OCI-LY3 (cell line): ENCODE results near the gene GRK3.
A peak's percentile ranks its signal among the peaks of the same experiment; 100 is the strongest.
"Not testable (repeated sequence)": the region's sequence is repeated elsewhere in the genome, so short reads cannot be mapped to it uniquely, and the experiment has no call there.

ENCODE experiments used
- H2AFZ ChIP-seq: fragments of 200-600, 300-600 bp; shearing (Covaris generic); 2 replicates; pipeline ENCODE4 v1.6.0; 2014; ENCODE audit warnings: antibody characterized with exemption, low read depth, low read length
- H3K27ac ChIP-seq: fragments of 200-600, 300-600 bp; sonication (generic); 2 replicates; pipeline ENCODE4 v1.5.1; 2014; ENCODE audit warnings: mild to moderate bottlenecking, low read length, moderate library complexity, mixed read lengths
- H3K27me3 ChIP-seq: fragments of 200-600, 300-600 bp; sonication (generic); 2 replicates; pipeline ENCODE4 v1.6.1; 2014; ENCODE audit warnings: low read depth, low read length, mixed read lengths
- H3K36me3 ChIP-seq: fragments of 200-600, 300-600 bp; sonication (generic); replicated peaks from 2 replicates; pipeline ENCODE3; 2014; ENCODE audit warnings: low read depth, low read length, mixed read lengths
- H3K4me1 ChIP-seq: fragments of 300-600, 200-600 bp; sonication (generic); 2 replicates; pipeline ENCODE4 v1.6.1; 2014; ENCODE audit warnings: low read length, mixed read lengths
- H3K4me2 ChIP-seq: fragments of 200-600, 300-600 bp; sonication (generic); 2 replicates; pipeline ENCODE4 v1.6.1; 2014; ENCODE audit warnings: low read length, mixed read lengths
- H3K4me3 ChIP-seq: fragments of 300-600, 200-600 bp; sonication (generic); 2 replicates; pipeline ENCODE4 v1.5.1; 2014; ENCODE audit warnings: antibody characterized with exemption, mild to moderate bottlenecking, low read length, moderate library complexity
- H3K79me2 ChIP-seq: fragments of 300-600, 200-600 bp; shearing (Covaris generic); 2 replicates; pipeline ENCODE4 v1.6.1; 2014; ENCODE audit warnings: mild to moderate bottlenecking, low read length, mixed read lengths
- H3K9ac ChIP-seq: fragments of 300-600, 200-600 bp; shearing (Covaris generic); 2 replicates; pipeline ENCODE4 v1.6.0; 2014; ENCODE audit warnings: mild to moderate bottlenecking, low read length, moderate library complexity
- H3K9me3 ChIP-seq: fragments of 200-600, 300-600 bp; shearing (Covaris generic); 2 replicates; pipeline ENCODE4 v1.6.1; 2014; ENCODE audit warnings: low read length, mixed read lengths; ENCODE audit not compliant: insufficient read depth
- H4K20me1 ChIP-seq: fragments of 200-600, 300-600 bp; sonication (generic); 2 replicates; pipeline ENCODE4 v1.6.1; 2016; ENCODE audit warnings: low read length, mixed read lengths; ENCODE audit not compliant: insufficient read depth
- CTCF ChIP-seq: fragments of 200-600, 300-600 bp; sonication (generic); IDR thresholded peaks from 2 replicates; pipeline ENCODE4 v1.5.1; 2014; ENCODE audit warnings: antibody characterized with exemption, low read length, low read depth
- EZH2phosphoT487 ChIP-seq: fragments of 200-600 bp; shearing (Covaris generic); IDR thresholded peaks from 2 replicates; pipeline ENCODE4 v1.6.1; 2018; ENCODE audit warnings: antibody characterized with exemption, mixed run types, low read depth

Gene GRK3

GRCh38 chr22:25572708-25573171 lies 8.3 kb downstream of the GRK3 start:
- no peak overlapping the region for H3K9ac ChIP-seq
- H2AFZ ChIP-seq: no peak overlapping the region
- peaks cover 100% of the 10 kb centered on the region for H4K20me1 ChIP-seq
- peak overlapping the region; percentile 43 for H3K27ac ChIP-seq
- peaks cover 51% of the 10 kb centered on the region for H3K4me1 ChIP-seq
- H3K9me3 ChIP-seq: no peaks in the 10 kb centered on the region
- H3K4me2 ChIP-seq: peak overlapping the region; percentile 61
- H3K79me2 ChIP-seq: peaks cover 100% of the 10 kb centered on the region
- H3K4me3 ChIP-seq: 0 out of 2 replicates have a peak overlapping the region, but pooled peaks have one; percentile 34
- H3K27me3 ChIP-seq: no peaks in the 10 kb centered on the region
- TF ChIP-seq CTCF: no peak
- no peak for TF ChIP-seq EZH2phosphoT487
- H3K36me3 ChIP-seq: peaks cover 43% of the 10 kb centered on the region

DNA sequence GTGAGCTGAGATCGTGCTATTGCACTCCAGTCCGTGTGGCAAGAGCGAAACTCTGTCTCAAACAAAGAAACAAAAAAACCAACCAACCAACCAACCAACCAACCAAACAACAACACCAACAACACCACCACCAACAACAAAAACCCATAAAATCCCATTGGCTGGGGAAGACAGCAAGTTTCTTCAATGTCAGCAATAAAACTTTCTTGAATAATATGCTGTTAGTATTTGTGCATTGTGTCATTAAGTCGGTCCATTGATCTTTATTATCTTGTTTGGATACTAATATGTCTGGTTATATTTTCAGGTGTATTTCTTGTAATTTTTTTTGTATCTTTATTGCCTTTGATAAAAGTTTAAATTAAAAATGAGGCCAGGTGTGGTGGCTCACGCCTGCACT lies 9.4 kb downstream of the GRK3 start:
- Histone ChIP-seq H4K20me1 (peaks cover 99% of the 10 kb centered on the region), H3K4me2 (no peak overlapping the region), H3K9me3 (no peaks in the 10 kb centered on the region), H3K27ac (no peak overlapping the region), H3K27me3 (no peaks in the 10 kb centered on the region), H3K4me1 (peaks cover 40% of the 10 kb centered on the region), H3K4me3 (no peak overlapping the region), H3K36me3 (peaks cover 53% of the 10 kb centered on the region), H3K9ac (no peak overlapping the region), H2AFZ (no peak overlapping the region), H3K79me2 (peaks cover 100% of the 10 kb centered on the region)
- TF ChIP-seq EZH2phosphoT487 (no peak), CTCF (no peak)

- H3K4me1 ChIP-seq: peaks cover 34% of the 10 kb centered on the region
- H3K4me2 ChIP-seq: no peak overlapping the region
- H4K20me1 ChIP-seq: peaks cover 97% of the 10 kb centered on the region
- H3K27ac ChIP-seq: no peak overlapping the region
- no peak for TF ChIP-seq CTCF
- no peak for TF ChIP-seq EZH2phosphoT487
- peaks cover 48% of the 10 kb centered on the region for H3K36me3 ChIP-seq
- no peaks in the 10 kb centered on the region for H3K9me3 ChIP-seq
- no peak overlapping the region for H3K9ac ChIP-seq
- no peaks in the 10 kb centered on the region for H3K27me3 ChIP-seq
- H3K4me3 ChIP-seq: no peak overlapping the region
- peaks cover 100% of the 10 kb centered on the region for H3K79me2 ChIP-seq
- H2AFZ ChIP-seq: no peak overlapping the region
These were observed 10.3 kb downstream of the GRK3 start for GRCh38 chr22:25574736-25575135.

DNA sequence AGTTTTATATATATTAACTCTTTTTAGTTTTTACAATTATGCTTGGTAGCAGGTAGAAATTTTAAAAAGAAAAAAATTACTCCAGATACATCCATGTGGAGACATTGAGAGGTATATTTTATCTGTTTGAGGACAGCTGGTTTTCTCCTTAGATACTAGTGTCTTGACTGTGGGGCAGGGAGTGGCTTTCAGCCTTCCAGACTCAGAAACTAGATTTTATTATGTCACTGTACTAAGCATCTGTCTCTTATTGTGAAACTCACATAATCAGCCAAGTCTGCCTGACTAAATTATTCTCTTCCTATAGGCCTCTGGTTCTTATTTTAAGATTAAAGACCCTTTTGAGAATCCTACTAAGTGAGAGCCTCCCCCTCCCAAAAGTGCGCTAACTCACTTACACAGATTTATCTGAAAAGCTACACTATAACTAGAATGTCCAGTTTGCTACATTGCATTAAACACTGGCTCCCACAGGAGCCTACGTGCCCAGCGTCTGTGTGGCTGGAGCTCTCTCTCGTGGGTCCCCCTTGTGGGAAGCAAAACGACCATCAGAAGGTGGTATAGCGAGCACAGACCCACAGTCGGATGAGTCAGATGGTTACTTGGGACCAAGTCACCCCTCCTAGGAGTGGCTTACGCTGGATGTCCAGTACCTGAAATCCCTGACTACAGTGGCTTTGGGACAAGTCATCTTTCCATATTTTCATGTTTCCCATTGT lies 11.4 kb downstream of the GRK3 start:
- H3K4me3 ChIP-seq: not testable (repeated sequence)
- H4K20me1 ChIP-seq: peaks cover 97% of the 10 kb centered on the region
- peaks cover 100% of the 10 kb centered on the region for H3K79me2 ChIP-seq

DNA sequence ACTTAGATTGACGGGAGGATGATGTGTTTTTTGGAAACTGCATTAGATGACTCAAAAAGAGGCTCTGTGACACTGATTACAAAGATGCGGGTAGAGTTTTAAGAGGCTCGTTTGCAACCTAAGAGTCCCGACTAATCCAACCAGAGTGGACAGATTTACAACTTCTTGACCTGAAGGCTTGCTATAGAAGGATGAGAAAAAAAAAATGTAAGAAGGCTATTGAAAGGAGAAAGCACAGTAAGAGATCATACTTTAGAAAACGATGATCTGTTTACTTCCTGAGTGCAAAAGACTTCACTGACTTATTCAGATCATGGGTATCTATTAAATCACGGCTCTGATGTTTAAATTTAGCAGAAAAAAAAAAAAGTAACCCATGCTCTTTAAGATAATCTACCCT lies 17.0 kb downstream of the GRK3 start:
- Histone ChIP-seq H3K79me2 (peaks cover 100% of the 10 kb centered on the region), H3K4me1 (peaks cover 27% of the 10 kb centered on the region), H3K36me3 (peaks cover 30% of the 10 kb centered on the region), H4K20me1 (peaks cover 76% of the 10 kb centered on the region)
- not testable (repeated sequence) for H3K4me3 ChIP-seq, H3K9me3 ChIP-seq, H3K9ac ChIP-seq, H3K4me2 ChIP-seq, H3K27ac ChIP-seq, H2AFZ ChIP-seq, H3K27me3 ChIP-seq

More for the DNA sequence above, 11.4 kb downstream of the GRK3 start:
- not testable (repeated sequence) for H3K27me3 ChIP-seq, H3K27ac ChIP-seq, H2AFZ ChIP-seq, H3K9ac ChIP-seq, H3K9me3 ChIP-seq, H3K4me2 ChIP-seq
- H3K36me3 ChIP-seq: peaks cover 44% of the 10 kb centered on the region
- H3K4me1 ChIP-seq: peaks cover 26% of the 10 kb centered on the region
